Ovary (tissue), 3 donors: ENCODE results near the gene SUMO4.

Experiments used
- CTCF ChIP-seq, 3 donors: fragments of 450-650 bp in 2 of 3; fragments of 200-600 bp in 1 of 3; IDR thresholded peaks; one replicate each; pipeline versions ENCODE4 v1.5.1 to v1.8.0; 2016 to 2022; ENCODE audit warnings: antibody characterized with exemption in 3 of 3, mild to moderate bottlenecking in 1 of 3
- EP300 ChIP-seq: sonication (generic); formaldehyde crosslinking; IDR thresholded peaks from one replicate; pipeline ENCODE4 v1.6.1; 2017; ENCODE audit warnings: antibody characterized with exemption
- POLR2A ChIP-seq: fragments of 450-650 bp; IDR thresholded peaks from one replicate; pipeline ENCODE4 v1.6.1; 2017; ENCODE audit warnings: antibody characterized with exemption, mild to moderate bottlenecking, moderate library complexity
- donor health status: DM: no; HTN: no; CAD: no.

- TF ChIP-seq CTCF (IDR thresholded peaks at IDR 0.05), result no peak
- TF ChIP-seq POLR2A, result no peak
- no peak for TF ChIP-seq EP300
Observed at GRCh38 chr6:149441740-149442139, 41.7 kb downstream of the SUMO4 start.
